GM23338 (cell line): ENCODE results near the gene SLC15A4. TPM values are rescaled to one million over a fixed set of nuclear protein-coding genes. Genes with fewer than 3 reads are reported as not detected.

ENCODE experiments used
- ATAC-seq: fragments of 200-7000 bp; cut with Tn5 transposase; 3 replicates; pipeline ENCODE4 v1.9.1; 2020
- DNase-seq: peaks from one replicate; pipeline ENCODE4 v3.0.0-alpha.2; 2015; ENCODE audit warnings: low spot score
- H2AFZ ChIP-seq: fragments of 200-600 bp; sonication (generic); 2 replicates; pipeline ENCODE4 v1.8.0; 2016; ENCODE audit warnings: antibody characterized with exemption, mild to moderate bottlenecking, moderate library complexity
- H3F3A ChIP-seq: fragments of 200-600 bp; sonication (generic); replicated peaks from 2 replicates; pipeline ENCODE4 v1.8.0; 2017; ENCODE audit warnings: antibody characterized with exemption, mixed run types, low read depth
- H3K27ac ChIP-seq: fragments of 200-600 bp; sonication (generic); 2 replicates; pipeline ENCODE4 v1.6.1; 2016; ENCODE audit warnings: low read depth
- H3K27me3 ChIP-seq: fragments of 200-600 bp; sonication (generic); 2 replicates; pipeline ENCODE4 v1.8.0; 2016; ENCODE audit warnings: mild to moderate bottlenecking, mixed run types, moderate library complexity; ENCODE audit not compliant: insufficient read depth
- H3K36me3 ChIP-seq: fragments of 200-600 bp; sonication (generic); 2 replicates; pipeline ENCODE4 v1.8.0; 2016; ENCODE audit warnings: mild to moderate bottlenecking; ENCODE audit not compliant: insufficient read depth
- H3K4me1 ChIP-seq: fragments of 200-600 bp; sonication (generic); 2 replicates; pipeline ENCODE4 v1.8.0; 2016; ENCODE audit warnings: mild to moderate bottlenecking, moderate library complexity; ENCODE audit not compliant: insufficient read depth
- H3K4me2 ChIP-seq: fragments of 200-600 bp; sonication (generic); 2 replicates; pipeline ENCODE4 v1.7.1; 2017; ENCODE audit warnings: mixed run types
- H3K4me3 ChIP-seq: fragments of 200-600 bp; sonication (generic); 2 replicates; pipeline ENCODE4 v1.6.1; 2016; ENCODE audit warnings: mixed run types
- H3K79me2 ChIP-seq: fragments of 200-600 bp; sonication (generic); replicated peaks from 2 replicates; pipeline ENCODE4 v1.8.0; 2017; ENCODE audit warnings: mild to moderate bottlenecking; ENCODE audit not compliant: insufficient read depth
- H3K9me2 ChIP-seq: fragments of 200-600 bp; sonication (generic); 2 replicates; pipeline ENCODE4 v1.8.0; 2017; ENCODE audit not compliant: insufficient read depth
- H4K20me1 ChIP-seq: fragments of 200-600 bp; sonication (generic); replicated peaks from 2 replicates; pipeline ENCODE4 v1.8.0; 2017; ENCODE audit warnings: mild to moderate bottlenecking; ENCODE audit not compliant: insufficient read depth
- H3K27ac Mint-ChIP-seq: 2 replicates; pipeline ENCODE4 v1.8.0; 2020; ENCODE audit warnings: inconsistent platforms, mild to moderate bottlenecking, moderate library complexity, mixed read lengths
- H3K27me3 Mint-ChIP-seq: 3 replicates; pipeline ENCODE4 v1.8.0; 2022; ENCODE audit warnings: low read depth, mild to moderate bottlenecking, moderate library complexity, mixed read lengths, inconsistent platforms; ENCODE audit not compliant: insufficient read depth, poor library complexity
- H3K36me3 Mint-ChIP-seq: 3 replicates; pipeline ENCODE4 v1.8.0; 2021; ENCODE audit warnings: low read depth, mild to moderate bottlenecking, inconsistent platforms, moderate library complexity, mixed read lengths
- H3K4me1 Mint-ChIP-seq: 3 replicates; pipeline ENCODE4 v1.8.0; 2020; ENCODE audit warnings: mild to moderate bottlenecking, inconsistent platforms, mixed read lengths
- H3K4me3 Mint-ChIP-seq: 3 replicates; pipeline ENCODE4 v1.8.0; 2021; ENCODE audit warnings: moderate library complexity, mild to moderate bottlenecking, inconsistent platforms, mixed read lengths
- H3K9me3 Mint-ChIP-seq: 3 replicates; pipeline ENCODE4 v1.8.0; 2020; ENCODE audit warnings: moderate library complexity, mild to moderate bottlenecking, inconsistent platforms, mixed read lengths
- CREB1 ChIP-seq: fragments of 250-450 bp; sonication (Bioruptor Pico); IDR thresholded peaks from 2 replicates; pipeline ENCODE4 v1.5.0; 2020; ENCODE audit warnings: low read depth, mild to moderate bottlenecking, moderate library complexity
- ETS1 ChIP-seq: IDR thresholded peaks from 2 replicates; pipeline ENCODE4 v1.6.1; 2016; ENCODE audit warnings: antibody characterized with exemption
- EZH2 ChIP-seq: fragments of 200-600 bp; sonication (generic); IDR thresholded peaks from one replicate; pipeline ENCODE4 v1.8.0; 2017; ENCODE audit warnings: antibody characterized with exemption, mild to moderate bottlenecking, low read depth; ENCODE audit not compliant: unreplicated experiment
- EZH2phosphoT487 ChIP-seq: fragments of 200-600 bp; sonication (generic); IDR thresholded peaks from one replicate; pipeline ENCODE4 v1.8.1; 2018; ENCODE audit warnings: antibody characterized with exemption; ENCODE audit not compliant: unreplicated experiment
- NANOG ChIP-seq: IDR thresholded peaks from 2 replicates; pipeline ENCODE4 v1.6.1; 2016; ENCODE audit warnings: antibody characterized with exemption, borderline replicate concordance
- POLR2AphosphoS5 ChIP-seq: IDR thresholded peaks from 2 replicates; pipeline ENCODE4 v1.6.1; 2016; ENCODE audit warnings: antibody characterized with exemption, low read depth
- STAT1 ChIP-seq: IDR thresholded peaks from one replicate; pipeline ENCODE4 v1.6.1; 2016; ENCODE audit warnings: antibody characterized with exemption; ENCODE audit not compliant: unreplicated experiment
- ZNF114 ChIP-seq: fragments of 250-450 bp; sonication (Bioruptor Pico); IDR thresholded peaks from 2 replicates; pipeline ENCODE4 v1.5.0; 2020; ENCODE audit warnings: mild to moderate bottlenecking, moderate library complexity
- ZNF331 ChIP-seq: fragments of 250-450 bp; sonication (Bioruptor Pico); IDR thresholded peaks from 2 replicates; pipeline ENCODE4 v1.5.0; 2020; ENCODE audit warnings: low read depth, mild to moderate bottlenecking, moderate library complexity
- polyA plus RNA-seq: library from polyadenylated mRNA; unstranded; fragments of >200 nt; fragmentation: Nextera tagmentation; extraction: Ambion mirVana; gene quantifications from 2 replicates; pipeline ENCODE4 v1.2.1, GENCODE V29; 2016
- total RNA-seq: library from RNA; depleted of rRNA; stranded (reverse); fragments of >200 nt; shearing (Covaris generic); gene quantifications from 2 replicates; pipeline ENCODE4 v1.2.3, GENCODE V29; 2014
- TF ChIP-seq, protein P1 (sequence below), 2 experiments: fragments of 200-600 bp in 1 of 2; sonication (generic) in 1 of 2; conservative IDR thresholded peaks; 2 replicates each; pipeline versions ENCODE4 v1.5.1 to v1.6.1; 2016 to 2017; ENCODE audit warnings: antibody characterized with exemption in 2 of 2, low read depth in 2 of 2, mild to moderate bottlenecking in 2 of 2, moderate library complexity in 1 of 2
- TF ChIP-seq, protein P2 (sequence below): fragments of 250-450 bp; sonication (Bioruptor Pico); IDR thresholded peaks from 2 replicates; pipeline ENCODE4 v1.5.0; 2020; ENCODE audit warnings: mild to moderate bottlenecking, moderate library complexity

The SLC15A4 gene
- total and polyA plus RNA-seq, 2 experiments from 2014 or later, result 7.7 to 30.3 TPM

GRCh38 chr12:128787827-128788226 lies 35.9 kb downstream of the SLC15A4 start (continued):
- TF ChIP-seq, protein P1, sequence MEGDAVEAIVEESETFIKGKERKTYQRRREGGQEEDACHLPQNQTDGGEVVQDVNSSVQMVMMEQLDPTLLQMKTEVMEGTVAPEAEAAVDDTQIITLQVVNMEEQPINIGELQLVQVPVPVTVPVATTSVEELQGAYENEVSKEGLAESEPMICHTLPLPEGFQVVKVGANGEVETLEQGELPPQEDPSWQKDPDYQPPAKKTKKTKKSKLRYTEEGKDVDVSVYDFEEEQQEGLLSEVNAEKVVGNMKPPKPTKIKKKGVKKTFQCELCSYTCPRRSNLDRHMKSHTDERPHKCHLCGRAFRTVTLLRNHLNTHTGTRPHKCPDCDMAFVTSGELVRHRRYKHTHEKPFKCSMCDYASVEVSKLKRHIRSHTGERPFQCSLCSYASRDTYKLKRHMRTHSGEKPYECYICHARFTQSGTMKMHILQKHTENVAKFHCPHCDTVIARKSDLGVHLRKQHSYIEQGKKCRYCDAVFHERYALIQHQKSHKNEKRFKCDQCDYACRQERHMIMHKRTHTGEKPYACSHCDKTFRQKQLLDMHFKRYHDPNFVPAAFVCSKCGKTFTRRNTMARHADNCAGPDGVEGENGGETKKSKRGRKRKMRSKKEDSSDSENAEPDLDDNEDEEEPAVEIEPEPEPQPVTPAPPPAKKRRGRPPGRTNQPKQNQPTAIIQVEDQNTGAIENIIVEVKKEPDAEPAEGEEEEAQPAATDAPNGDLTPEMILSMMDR (conservative IDR thresholded peaks at IDR 0.05; ENCODE audit: low read depth in 2 of 2), result no peak
- TF ChIP-seq EZH2 (no peak), ZNF331 (CRISPR knock-in tag) (no peak)
- TF ChIP-seq, protein P2, sequence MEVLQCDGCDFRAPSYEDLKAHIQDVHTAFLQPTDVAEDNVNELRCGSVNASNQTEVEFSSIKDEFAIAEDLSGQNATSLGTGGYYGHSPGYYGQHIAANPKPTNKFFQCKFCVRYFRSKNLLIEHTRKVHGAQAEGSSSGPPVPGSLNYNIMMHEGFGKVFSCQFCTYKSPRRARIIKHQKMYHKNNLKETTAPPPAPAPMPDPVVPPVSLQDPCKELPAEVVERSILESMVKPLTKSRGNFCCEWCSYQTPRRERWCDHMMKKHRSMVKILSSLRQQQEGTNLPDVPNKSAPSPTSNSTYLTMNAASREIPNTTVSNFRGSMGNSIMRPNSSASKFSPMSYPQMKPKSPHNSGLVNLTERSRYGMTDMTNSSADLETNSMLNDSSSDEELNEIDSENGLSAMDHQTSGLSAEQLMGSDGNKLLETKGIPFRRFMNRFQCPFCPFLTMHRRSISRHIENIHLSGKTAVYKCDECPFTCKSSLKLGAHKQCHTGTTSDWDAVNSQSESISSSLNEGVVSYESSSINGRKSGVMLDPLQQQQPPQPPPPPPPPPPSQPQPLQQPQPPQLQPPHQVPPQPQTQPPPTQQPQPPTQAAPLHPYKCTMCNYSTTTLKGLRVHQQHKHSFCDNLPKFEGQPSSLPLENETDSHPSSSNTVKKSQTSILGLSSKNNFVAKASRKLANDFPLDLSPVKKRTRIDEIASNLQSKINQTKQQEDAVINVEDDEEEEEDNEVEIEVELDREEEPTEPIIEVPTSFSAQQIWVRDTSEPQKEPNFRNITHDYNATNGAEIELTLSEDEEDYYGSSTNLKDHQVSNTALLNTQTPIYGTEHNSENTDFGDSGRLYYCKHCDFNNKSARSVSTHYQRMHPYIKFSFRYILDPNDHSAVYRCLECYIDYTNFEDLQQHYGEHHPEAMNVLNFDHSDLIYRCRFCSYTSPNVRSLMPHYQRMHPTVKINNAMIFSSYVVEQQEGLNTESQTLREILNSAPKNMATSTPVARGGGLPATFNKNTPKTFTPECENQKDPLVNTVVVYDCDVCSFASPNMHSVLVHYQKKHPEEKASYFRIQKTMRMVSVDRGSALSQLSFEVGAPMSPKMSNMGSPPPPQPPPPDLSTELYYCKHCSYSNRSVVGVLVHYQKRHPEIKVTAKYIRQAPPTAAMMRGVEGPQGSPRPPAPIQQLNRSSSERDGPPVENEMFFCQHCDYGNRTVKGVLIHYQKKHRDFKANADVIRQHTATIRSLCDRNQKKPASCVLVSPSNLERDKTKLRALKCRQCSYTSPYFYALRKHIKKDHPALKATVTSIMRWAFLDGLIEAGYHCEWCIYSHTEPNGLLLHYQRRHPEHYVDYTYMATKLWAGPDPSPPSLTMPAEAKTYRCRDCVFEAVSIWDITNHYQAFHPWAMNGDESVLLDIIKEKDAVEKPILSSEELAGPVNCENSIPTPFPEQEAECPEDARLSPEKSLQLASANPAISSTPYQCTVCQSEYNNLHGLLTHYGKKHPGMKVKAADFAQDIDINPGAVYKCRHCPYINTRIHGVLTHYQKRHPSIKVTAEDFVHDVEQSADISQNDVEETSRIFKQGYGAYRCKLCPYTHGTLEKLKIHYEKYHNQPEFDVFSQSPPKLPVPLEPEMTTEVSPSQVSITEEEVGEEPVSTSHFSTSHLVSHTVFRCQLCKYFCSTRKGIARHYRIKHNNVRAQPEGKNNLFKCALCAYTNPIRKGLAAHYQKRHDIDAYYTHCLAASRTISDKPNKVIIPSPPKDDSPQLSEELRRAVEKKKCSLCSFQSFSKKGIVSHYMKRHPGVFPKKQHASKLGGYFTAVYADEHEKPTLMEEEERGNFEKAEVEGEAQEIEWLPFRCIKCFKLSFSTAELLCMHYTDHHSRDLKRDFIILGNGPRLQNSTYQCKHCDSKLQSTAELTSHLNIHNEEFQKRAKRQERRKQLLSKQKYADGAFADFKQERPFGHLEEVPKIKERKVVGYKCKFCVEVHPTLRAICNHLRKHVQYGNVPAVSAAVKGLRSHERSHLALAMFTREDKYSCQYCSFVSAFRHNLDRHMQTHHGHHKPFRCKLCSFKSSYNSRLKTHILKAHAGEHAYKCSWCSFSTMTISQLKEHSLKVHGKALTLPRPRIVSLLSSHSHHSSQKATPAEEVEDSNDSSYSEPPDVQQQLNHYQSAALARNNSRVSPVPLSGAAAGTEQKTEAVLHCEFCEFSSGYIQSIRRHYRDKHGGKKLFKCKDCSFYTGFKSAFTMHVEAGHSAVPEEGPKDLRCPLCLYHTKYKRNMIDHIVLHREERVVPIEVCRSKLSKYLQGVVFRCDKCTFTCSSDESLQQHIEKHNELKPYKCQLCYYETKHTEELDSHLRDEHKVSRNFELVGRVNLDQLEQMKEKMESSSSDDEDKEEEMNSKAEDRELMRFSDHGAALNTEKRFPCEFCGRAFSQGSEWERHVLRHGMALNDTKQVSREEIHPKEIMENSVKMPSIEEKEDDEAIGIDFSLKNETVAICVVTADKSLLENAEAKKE (CRISPR knock-in tag), result no peak

GRCh38 chr12:128786741-128787391 lies 36.9 kb downstream of the SLC15A4 start:
- Histone ChIP-seq H3K4me1 (no peaks in the 10 kb centered on the region), H3K36me3 (no peaks in the 10 kb centered on the region), H3K27ac (no peak overlapping the region), H3F3A (no peaks in the 10 kb centered on the region), H2AFZ (no peak overlapping the region), H4K20me1 (no peaks in the 10 kb centered on the region), H3K9me2 (no peaks in the 10 kb centered on the region), H3K27me3 (no peaks in the 10 kb centered on the region), H3K4me2 (no peak overlapping the region), H3K79me2 (no peaks in the 10 kb centered on the region), H3K4me3 (no peak overlapping the region)
- ATAC-seq (no peak), DNase-seq (no peak)
- no peak overlapping the region for H3K27ac Mint-ChIP-seq
- H3K4me1 Mint-ChIP-seq, result no peaks in the 10 kb centered on the region
- H3K4me3 Mint-ChIP-seq, result no peak overlapping the region
- H3K9me3 Mint-ChIP-seq, result peaks cover 86% of the 10 kb centered on the region
- H3K36me3 Mint-ChIP-seq, result peaks cover 35% of the 10 kb centered on the region
- peaks cover 11% of the 10 kb centered on the region for H3K27me3 Mint-ChIP-seq
- TF ChIP-seq, protein P1 (conservative IDR thresholded peaks at IDR 0.05; ENCODE audit: low read depth in 2 of 2), result no peak
- TF ChIP-seq EZH2phosphoT487, result no peak
- no peak for TF ChIP-seq STAT1
- no peak for TF ChIP-seq ZNF331 (CRISPR knock-in tag)
- no peak for TF ChIP-seq POLR2AphosphoS5
- TF ChIP-seq ZNF114 (CRISPR knock-in tag), result no peak
- TF ChIP-seq CREB1 (CRISPR knock-in tag), result no peak
- no peak for TF ChIP-seq EZH2
- no peak for TF ChIP-seq ETS1
- no peak for TF ChIP-seq NANOG
